ENCODE measurements around the gene CFAP74.

CFAP74 gene

DNA sequence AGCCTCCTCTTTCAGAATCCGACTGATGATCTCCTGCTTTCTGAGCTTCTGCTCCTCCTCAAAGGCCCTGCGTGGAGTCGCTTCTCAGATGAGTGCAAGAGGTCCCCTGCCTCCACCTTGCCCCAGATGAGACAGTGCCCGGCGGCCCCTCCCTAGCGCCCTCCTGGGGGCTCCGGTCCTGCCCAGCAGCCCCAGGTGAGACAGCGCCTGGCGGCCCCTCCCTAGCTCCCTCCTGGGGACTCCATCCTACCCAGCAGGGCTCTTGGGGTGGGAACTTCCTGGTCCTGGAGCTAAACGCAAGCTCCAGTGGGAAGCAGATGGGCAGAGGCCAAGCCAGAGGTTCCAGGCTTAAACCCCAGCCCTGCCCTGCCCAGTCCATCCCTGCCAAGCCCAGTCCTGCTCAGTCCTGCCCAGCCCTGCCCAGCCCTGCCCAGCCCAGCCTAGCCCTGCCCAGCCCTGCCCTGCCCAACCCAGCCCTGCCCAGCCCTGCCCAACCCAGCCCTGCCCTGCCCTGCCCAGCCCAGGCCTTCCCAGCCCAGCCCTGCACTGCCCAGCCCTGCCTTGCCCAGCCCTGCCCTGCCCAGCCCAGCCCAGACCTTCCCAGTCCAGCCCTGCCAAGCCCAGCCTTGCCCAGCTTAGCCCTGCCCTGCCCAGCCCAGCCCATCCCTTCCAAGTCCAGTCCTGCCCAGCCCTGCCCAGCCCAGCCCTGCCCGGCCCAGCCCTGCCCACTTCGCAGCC is 34.6 kb downstream of the CFAP74 start:
- Histone ChIP-seq H3K27me3 (ENCODE audit: control insufficient read depth, insufficient read depth, low read length) (no peaks in the 10 kb centered on the region), H3K4me3 (ENCODE audit: low read length) (no peak overlapping the region), H3K27ac (ENCODE audit: low read length) (no peak overlapping the region), H3K36me3 (ENCODE audit: control insufficient read depth, low read depth, low read length) (no peaks in the 10 kb centered on the region), H3K9me3 (ENCODE audit: control insufficient read depth, low read depth, low read length) (no peaks in the 10 kb centered on the region), H3K9ac (ENCODE audit: low read length) (no peak overlapping the region), H3K4me1 (ENCODE audit: control insufficient read depth, low read depth, low read length) (no peaks in the 10 kb centered on the region)

DNA sequence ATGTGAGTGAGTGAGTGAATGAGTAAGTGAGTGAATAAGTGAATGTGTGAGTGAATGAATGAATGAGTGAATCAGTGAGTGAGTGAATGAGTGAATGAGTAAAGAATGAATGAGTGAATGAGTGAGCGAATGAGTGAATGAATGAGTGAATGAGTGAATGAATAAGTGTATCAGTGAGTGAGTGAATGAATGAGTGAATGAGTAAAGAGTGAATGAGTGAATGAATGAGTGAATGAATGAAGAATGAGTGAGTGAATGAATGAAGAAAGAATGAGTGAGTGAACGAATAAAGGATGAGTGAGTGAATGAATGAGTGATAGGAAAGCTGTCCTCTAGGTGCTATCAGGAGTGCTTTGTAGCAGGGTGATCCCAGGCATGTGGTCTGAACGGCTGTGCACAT is 35.7 kb downstream of the CFAP74 start:
- H3K27me3 ChIP-seq (ENCODE audit: control insufficient read depth, insufficient read depth, low read length), result no peaks in the 10 kb centered on the region
- H3K36me3 ChIP-seq (ENCODE audit: control insufficient read depth, low read depth, low read length), result no peaks in the 10 kb centered on the region
- no peak overlapping the region for H3K27ac ChIP-seq (ENCODE audit: low read length)

DNA sequence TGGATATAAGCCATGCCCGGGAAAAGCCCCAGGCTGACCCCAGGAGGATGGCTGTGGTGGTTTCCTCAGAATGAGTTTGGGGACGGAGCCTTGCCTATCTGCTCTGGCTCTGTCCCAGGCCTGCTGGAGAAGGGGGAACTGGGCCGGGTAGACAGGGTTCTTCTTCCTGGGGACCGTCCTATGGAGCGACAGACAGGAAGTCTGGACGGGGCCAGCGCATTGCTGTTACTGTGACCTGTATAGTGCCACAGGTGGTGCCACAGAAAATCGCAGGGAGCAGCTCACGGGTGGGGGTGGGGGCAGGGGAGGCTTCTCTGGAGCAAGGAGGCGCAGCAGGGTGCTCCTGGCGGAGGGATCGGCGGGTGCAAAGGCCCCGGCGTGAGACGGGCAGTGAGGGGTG is 36.4 kb downstream of the CFAP74 start:
- no peaks in the 10 kb centered on the region for H3K9me3 ChIP-seq (ENCODE audit: control insufficient read depth, low read depth, low read length)
- H3K4me1 ChIP-seq (ENCODE audit: control insufficient read depth, low read depth, low read length), result no peaks in the 10 kb centered on the region

More for the DNA sequence above, 35.7 kb downstream of the CFAP74 start:
- Histone ChIP-seq H3K4me1 (ENCODE audit: control insufficient read depth, low read depth, low read length) (no peaks in the 10 kb centered on the region), H3K4me3 (ENCODE audit: low read length) (no peak overlapping the region), H3K9me3 (ENCODE audit: control insufficient read depth, low read depth, low read length) (no peaks in the 10 kb centered on the region), H3K9ac (ENCODE audit: low read length) (no peak overlapping the region)

DNA sequence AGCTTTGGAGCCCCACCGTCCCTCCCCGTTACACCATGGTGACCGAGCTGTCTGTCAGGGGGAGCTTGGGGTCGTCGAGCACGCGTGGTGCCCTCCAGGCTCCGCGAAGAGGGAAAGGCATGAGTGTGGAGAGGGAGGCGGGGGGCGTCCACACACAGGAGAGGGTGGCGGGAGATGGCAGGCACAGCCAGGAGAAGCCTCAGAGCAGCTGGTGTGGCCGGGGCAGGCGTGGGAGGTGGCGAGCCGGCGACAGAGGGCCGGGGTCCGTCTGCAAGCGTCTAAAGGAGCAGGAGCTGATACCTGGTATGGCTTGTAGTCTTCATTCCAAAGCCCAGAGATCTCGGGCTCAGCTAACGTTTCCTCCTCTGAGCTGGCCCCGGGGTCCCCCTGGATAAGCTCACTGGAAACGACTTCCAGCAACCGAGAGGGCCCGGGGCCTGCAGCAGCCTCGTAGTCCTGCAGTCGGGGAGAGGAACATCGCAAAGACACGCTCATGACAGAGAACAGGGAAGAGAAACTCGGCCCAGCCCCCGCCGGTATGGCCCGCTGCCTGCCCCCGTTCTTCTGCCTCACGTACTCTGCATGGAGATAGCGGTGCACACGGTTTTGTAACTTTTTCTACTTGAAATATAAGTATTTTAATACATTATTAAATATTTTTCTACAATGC is 37.4 kb downstream of the CFAP74 start:
- H3K4me1 ChIP-seq (ENCODE audit: control insufficient read depth, low read depth, low read length), result peaks cover 4% of the 10 kb centered on the region
- no peak overlapping the region for H3K4me3 ChIP-seq (ENCODE audit: low read length)
- H3K27ac ChIP-seq (ENCODE audit: low read length), result no peak overlapping the region
- no peak overlapping the region for H3K9ac ChIP-seq (ENCODE audit: low read length)
- H3K36me3 ChIP-seq (ENCODE audit: control insufficient read depth, low read depth, low read length), result no peaks in the 10 kb centered on the region
- H3K9me3 ChIP-seq (ENCODE audit: control insufficient read depth, low read depth, low read length), result no peaks in the 10 kb centered on the region
- H3K27me3 ChIP-seq (ENCODE audit: control insufficient read depth, insufficient read depth, low read length), result peaks cover 7% of the 10 kb centered on the region

More for the DNA sequence above, 36.4 kb downstream of the CFAP74 start:
- H3K4me3 ChIP-seq (ENCODE audit: low read length), result no peak overlapping the region
- no peaks in the 10 kb centered on the region for H3K27me3 ChIP-seq (ENCODE audit: control insufficient read depth, insufficient read depth, low read length)
- H3K9ac ChIP-seq (ENCODE audit: low read length), result no peak overlapping the region
- H3K36me3 ChIP-seq (ENCODE audit: control insufficient read depth, low read depth, low read length), result no peaks in the 10 kb centered on the region
- H3K27ac ChIP-seq (ENCODE audit: low read length), result no peak overlapping the region

DNA sequence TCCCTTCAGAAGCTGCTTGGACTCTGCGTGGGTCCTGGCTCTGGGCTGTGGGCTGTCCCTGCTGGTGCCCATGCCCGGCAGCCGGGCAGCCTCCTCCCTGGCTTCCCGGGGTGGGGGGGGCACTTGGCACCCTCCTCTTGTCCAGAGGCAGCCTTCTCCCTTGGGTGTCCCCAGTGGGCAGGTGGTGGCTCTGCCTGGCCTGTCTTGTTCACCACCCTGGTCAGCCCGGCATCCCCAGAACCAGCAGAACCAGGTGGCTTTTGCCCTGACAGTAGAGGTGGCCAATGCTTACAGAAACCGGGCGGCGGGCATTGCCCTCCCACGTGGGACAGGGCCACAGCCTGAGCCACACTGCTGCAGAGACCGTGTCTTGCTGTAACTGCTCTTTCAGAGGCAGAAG is 38.0 kb downstream of the CFAP74 start:
- no peaks in the 10 kb centered on the region for H3K36me3 ChIP-seq (ENCODE audit: control insufficient read depth, low read depth, low read length)
- H3K27me3 ChIP-seq (ENCODE audit: control insufficient read depth, insufficient read depth, low read length), result peaks cover 9% of the 10 kb centered on the region
- no peak overlapping the region for H3K4me3 ChIP-seq (ENCODE audit: low read length)
- no peaks in the 10 kb centered on the region for H3K9me3 ChIP-seq (ENCODE audit: control insufficient read depth, low read depth, low read length)
- no peak overlapping the region for H3K9ac ChIP-seq (ENCODE audit: low read length)
- no peak overlapping the region for H3K27ac ChIP-seq (ENCODE audit: low read length)
- H3K4me1 ChIP-seq (ENCODE audit: control insufficient read depth, low read depth, low read length), result peaks cover 10% of the 10 kb centered on the region

DNA sequence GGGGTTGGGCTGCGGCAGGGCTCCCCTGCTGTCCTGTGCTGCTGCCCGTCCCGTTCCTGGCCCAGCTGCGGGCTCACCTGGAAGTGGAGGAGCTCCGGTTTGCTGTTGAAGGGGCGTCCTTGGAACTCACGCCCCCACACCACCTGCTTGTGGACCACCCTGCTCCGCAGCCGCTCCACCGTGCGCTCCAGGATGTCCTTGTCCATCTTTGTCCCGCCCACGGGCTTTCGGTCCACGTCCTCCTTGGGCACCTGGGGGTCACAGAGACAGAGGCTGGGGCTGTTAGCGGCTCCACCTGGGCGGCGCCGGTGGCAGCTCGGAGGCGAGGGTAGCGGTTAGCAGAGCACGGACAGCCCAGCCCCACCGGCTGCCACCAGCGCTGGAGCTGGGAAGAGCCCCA is 38.8 kb downstream of the CFAP74 start:
- Histone ChIP-seq H3K27ac (ENCODE audit: low read length) (no peak overlapping the region), H3K36me3 (ENCODE audit: control insufficient read depth, low read depth, low read length) (no peaks in the 10 kb centered on the region), H3K9ac (ENCODE audit: low read length) (no peak overlapping the region), H3K4me3 (ENCODE audit: low read length) (no peak overlapping the region), H3K4me1 (ENCODE audit: control insufficient read depth, low read depth, low read length) (peaks cover 15% of the 10 kb centered on the region), H3K27me3 (ENCODE audit: control insufficient read depth, insufficient read depth, low read length) (peaks cover 9% of the 10 kb centered on the region), H3K9me3 (ENCODE audit: control insufficient read depth, low read depth, low read length) (no peaks in the 10 kb centered on the region)

DNA sequence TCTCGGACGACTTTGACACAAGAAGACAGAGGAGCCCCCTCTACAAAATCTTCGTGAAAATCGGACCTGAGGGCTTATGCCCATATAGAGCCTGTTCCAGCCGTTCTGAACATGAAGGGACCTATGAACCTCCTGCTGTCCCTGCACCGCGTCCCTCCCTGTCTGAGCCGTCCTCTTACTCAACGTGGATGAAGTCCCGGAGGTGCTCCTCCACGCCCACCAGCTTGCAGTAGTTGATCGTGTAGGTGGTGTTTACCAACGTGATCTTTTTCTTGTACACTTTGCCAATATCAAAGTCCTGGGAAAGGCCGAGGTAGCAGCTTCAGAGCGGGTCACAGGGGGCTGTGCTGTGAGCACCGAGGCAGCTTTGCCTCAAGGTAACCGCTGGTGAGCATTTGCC is 40.0 kb downstream of the CFAP74 start:
- peaks cover 15% of the 10 kb centered on the region for H3K4me1 ChIP-seq (ENCODE audit: control insufficient read depth, low read depth, low read length)
- H3K9me3 ChIP-seq (ENCODE audit: control insufficient read depth, low read depth, low read length), result no peaks in the 10 kb centered on the region
- no peak overlapping the region for H3K4me3 ChIP-seq (ENCODE audit: low read length)
- no peak overlapping the region for H3K27ac ChIP-seq (ENCODE audit: low read length)
- no peaks in the 10 kb centered on the region for H3K36me3 ChIP-seq (ENCODE audit: control insufficient read depth, low read depth, low read length)
- H3K27me3 ChIP-seq (ENCODE audit: control insufficient read depth, insufficient read depth, low read length), result peaks cover 9% of the 10 kb centered on the region
- H3K9ac ChIP-seq (ENCODE audit: low read length), result no peak overlapping the region

DNA sequence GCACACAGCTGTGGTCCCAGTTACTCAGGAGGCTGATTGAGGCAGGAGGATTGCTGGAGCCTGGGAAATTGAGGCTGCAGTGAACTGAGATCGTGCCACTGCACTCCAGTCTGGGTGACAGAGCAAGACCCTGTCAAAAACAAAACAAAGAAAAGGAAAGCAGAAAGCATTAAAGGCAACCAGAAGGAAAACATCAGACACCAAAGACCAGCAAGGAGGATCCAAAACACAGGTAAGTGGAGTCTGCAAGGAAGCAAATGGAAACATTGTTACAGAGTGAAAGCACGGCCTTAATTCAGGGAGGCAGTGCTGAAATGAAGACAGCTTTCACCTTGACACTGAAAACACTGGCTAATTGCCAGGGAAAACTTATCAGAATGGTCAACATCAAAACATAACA is 40.8 kb downstream of the CFAP74 start:
- Histone ChIP-seq H3K27me3 (ENCODE audit: control insufficient read depth, insufficient read depth, low read length) (peaks cover 9% of the 10 kb centered on the region), H3K4me1 (ENCODE audit: control insufficient read depth, low read depth, low read length) (peaks cover 15% of the 10 kb centered on the region)

DNA sequence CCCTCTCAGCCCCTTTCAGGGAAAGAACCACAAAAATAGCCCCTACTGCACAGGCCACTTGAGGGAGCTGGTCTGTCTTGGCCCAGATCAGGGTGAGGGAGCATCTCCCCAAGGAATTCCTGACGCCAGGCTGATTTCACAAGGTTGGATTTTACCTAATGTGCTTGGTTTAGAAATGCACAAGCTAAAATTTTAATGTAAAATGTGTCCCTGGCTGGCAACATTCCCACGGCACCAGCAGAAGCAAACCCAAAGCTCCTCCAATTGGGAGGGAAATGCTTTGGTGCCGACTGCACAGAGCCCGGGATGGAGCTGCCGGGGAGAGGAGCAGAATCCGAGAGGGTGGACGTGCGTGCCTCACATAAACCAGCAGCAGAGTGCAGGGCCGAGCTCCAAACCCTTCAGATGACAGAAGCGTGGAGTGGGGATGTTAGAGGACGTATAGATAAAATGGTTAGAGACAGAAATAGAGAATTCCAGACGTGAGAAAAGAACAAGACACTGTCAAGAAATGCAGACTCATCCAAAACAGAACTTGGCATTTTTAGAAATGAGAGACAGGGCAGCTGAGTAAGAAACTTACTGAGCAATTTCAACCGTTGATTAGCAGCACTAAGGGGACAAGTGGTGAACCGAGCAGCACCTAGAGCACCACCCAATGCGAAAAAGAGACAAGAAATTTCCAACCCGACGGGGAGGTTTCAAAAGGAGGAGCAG is 42.9 kb downstream of the CFAP74 start:
- peaks cover 15% of the 10 kb centered on the region for H3K4me1 ChIP-seq (ENCODE audit: control insufficient read depth, low read depth, low read length)
- no peaks in the 10 kb centered on the region for H3K36me3 ChIP-seq (ENCODE audit: control insufficient read depth, low read depth, low read length)
- no peak overlapping the region for H3K9ac ChIP-seq (ENCODE audit: low read length)
- H3K27me3 ChIP-seq (ENCODE audit: control insufficient read depth, insufficient read depth, low read length), result peaks cover 9% of the 10 kb centered on the region
- no peak overlapping the region for H3K4me3 ChIP-seq (ENCODE audit: low read length)
- no peak overlapping the region for H3K27ac ChIP-seq (ENCODE audit: low read length)
- H3K9me3 ChIP-seq (ENCODE audit: control insufficient read depth, low read depth, low read length), result no peaks in the 10 kb centered on the region

More for the DNA sequence above, 40.8 kb downstream of the CFAP74 start:
- no peak overlapping the region for H3K27ac ChIP-seq (ENCODE audit: low read length)
- H3K9ac ChIP-seq (ENCODE audit: low read length), result no peak overlapping the region
- no peak overlapping the region for H3K4me3 ChIP-seq (ENCODE audit: low read length)
- no peaks in the 10 kb centered on the region for H3K36me3 ChIP-seq (ENCODE audit: control insufficient read depth, low read depth, low read length)
- no peaks in the 10 kb centered on the region for H3K9me3 ChIP-seq (ENCODE audit: control insufficient read depth, low read depth, low read length)

DNA sequence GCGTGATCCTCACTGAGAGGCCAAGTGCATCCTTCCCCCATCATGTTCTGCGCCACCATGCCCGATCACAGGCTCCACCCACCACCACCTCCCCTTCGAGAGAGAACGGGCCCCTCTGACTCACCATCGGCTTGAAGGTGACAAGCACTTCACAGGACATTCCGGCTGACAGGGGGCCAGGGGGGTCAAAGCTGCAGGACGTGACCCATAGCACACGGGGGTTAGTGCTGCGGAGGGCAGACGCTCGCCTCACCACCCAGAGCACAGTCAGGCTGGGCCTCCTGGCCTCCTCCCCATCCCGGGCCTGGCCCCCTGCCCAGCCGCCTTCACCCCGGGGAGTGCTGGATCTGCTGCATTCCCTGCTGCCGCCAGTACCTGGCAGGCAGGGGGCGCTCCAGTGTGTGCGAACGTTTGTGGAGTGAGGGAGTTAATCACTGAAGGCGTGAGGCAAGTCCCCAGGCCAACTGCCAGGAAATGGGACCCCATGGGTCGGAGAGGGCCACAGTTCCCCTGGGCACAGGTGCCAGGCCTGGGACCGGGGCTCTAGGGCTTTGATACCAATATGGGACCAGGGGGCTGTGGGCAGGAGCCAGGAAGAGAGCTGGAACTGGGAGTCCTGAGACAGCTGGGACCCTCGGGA is 43.6 kb downstream of the CFAP74 start:
- peaks cover 15% of the 10 kb centered on the region for H3K4me1 ChIP-seq (ENCODE audit: control insufficient read depth, low read depth, low read length)
- H3K4me3 ChIP-seq (ENCODE audit: low read length), result no peak overlapping the region
- peaks cover 9% of the 10 kb centered on the region for H3K27me3 ChIP-seq (ENCODE audit: control insufficient read depth, insufficient read depth, low read length)
- H3K9ac ChIP-seq (ENCODE audit: low read length), result no peak overlapping the region
- H3K36me3 ChIP-seq (ENCODE audit: control insufficient read depth, low read depth, low read length), result no peaks in the 10 kb centered on the region
- H3K27ac ChIP-seq (ENCODE audit: low read length), result no peak overlapping the region
- H3K9me3 ChIP-seq (ENCODE audit: control insufficient read depth, low read depth, low read length), result no peaks in the 10 kb centered on the region

DNA sequence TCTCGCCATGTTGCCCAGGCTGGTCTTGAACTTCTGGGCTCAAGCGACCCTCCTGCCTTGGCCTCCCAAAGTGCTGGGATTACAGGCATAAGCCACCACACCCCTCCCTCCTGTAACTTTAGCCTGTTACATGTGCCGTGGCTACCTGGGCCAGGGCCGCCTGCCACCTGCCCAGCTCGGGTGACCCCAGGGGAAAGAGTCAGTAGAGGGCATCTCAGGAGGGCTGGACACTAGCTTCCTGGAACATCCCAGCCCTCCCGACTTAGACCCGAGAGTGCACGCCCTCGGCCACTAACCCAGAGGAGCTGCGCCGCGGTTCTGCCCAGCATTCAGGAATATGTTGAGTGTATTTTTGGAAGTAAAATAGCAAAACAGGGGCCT is 44.1 kb downstream of the CFAP74 start:
- H3K27ac ChIP-seq (ENCODE audit: low read length), result no peak overlapping the region
- H3K9me3 ChIP-seq (ENCODE audit: control insufficient read depth, low read depth, low read length), result no peaks in the 10 kb centered on the region
- H3K4me1 ChIP-seq (ENCODE audit: control insufficient read depth, low read depth, low read length), result peaks cover 15% of the 10 kb centered on the region
- H3K9ac ChIP-seq (ENCODE audit: low read length), result no peak overlapping the region
- no peaks in the 10 kb centered on the region for H3K36me3 ChIP-seq (ENCODE audit: control insufficient read depth, low read depth, low read length)
- H3K4me3 ChIP-seq (ENCODE audit: low read length), result no peak overlapping the region
- H3K27me3 ChIP-seq (ENCODE audit: control insufficient read depth, insufficient read depth, low read length), result peaks cover 9% of the 10 kb centered on the region
